Stomach smooth muscle (tissue), 2 donors: ENCODE measurements around the gene EFCAB10.

Experiments used
- H3K27ac ChIP-seq: one replicate; pipeline ENCODE4 v1.7.0; 2013; ENCODE audit warnings: mild to moderate bottlenecking, low read length, inconsistent platforms
- H3K27me3 ChIP-seq, 2 donors: one replicate each; pipeline ENCODE4 v1.7.0; 2013; ENCODE audit warnings: low read length in 2 of 2; ENCODE audit not compliant: insufficient read depth in 2 of 2, control insufficient read depth in 1 of 2
- H3K36me3 ChIP-seq, 2 donors: one replicate each; pipeline ENCODE4 v1.7.0; 2013; ENCODE audit warnings: low read length in 2 of 2; ENCODE audit not compliant: control insufficient read depth in 2 of 2, insufficient read depth in 2 of 2
- H3K4me1 ChIP-seq: one replicate; pipeline ENCODE4 v1.7.0; 2013; ENCODE audit warnings: low read length; ENCODE audit not compliant: control insufficient read depth, insufficient read depth
- H3K4me3 ChIP-seq, 2 donors: one replicate each; pipeline ENCODE4 v1.7.0; 2013; ENCODE audit warnings: low read length in 2 of 2
- H3K9ac ChIP-seq, 2 donors: one replicate each; pipeline ENCODE4 v1.7.0; 2013; ENCODE audit warnings: low read length in 2 of 2, mild to moderate bottlenecking in 1 of 2
- H3K9me3 ChIP-seq, 2 donors: one replicate each; pipeline ENCODE4 v1.7.0; 2013; ENCODE audit warnings: low read length in 2 of 2; ENCODE audit not compliant: control insufficient read depth in 2 of 2
- donor health status: healthy.
- donor health status: Pancreatic carcinoma.

The EFCAB10 gene

GRCh38 chr7:105596866-105597265 lies 15.6 kb upstream of the EFCAB10 start:
- H3K4me1 ChIP-seq, result peaks cover 5% of the 10 kb centered on the region
- H3K9me3 ChIP-seq, result no peaks in the 10 kb centered on the region
- H3K27ac ChIP-seq, result no peak overlapping the region
- H3K36me3 ChIP-seq, result no peaks in the 10 kb centered on the region
- no peak overlapping the region for H3K9ac ChIP-seq
- no peak overlapping the region for H3K4me3 ChIP-seq
- H3K27me3 ChIP-seq, result no peaks in the 10 kb centered on the region

GRCh38 chr7:105594034-105594433 lies 12.7 kb upstream of the EFCAB10 start:
- H3K36me3 ChIP-seq, result no peaks in the 10 kb centered on the region
- H3K27ac ChIP-seq, result no peak overlapping the region
- H3K4me1 ChIP-seq, result peaks cover 4% of the 10 kb centered on the region
- no peak overlapping the region for H3K9ac ChIP-seq
- H3K27me3 ChIP-seq, result no peaks in the 10 kb centered on the region
- no peak overlapping the region for H3K4me3 ChIP-seq
- no peaks in the 10 kb centered on the region for H3K9me3 ChIP-seq

- H3K4me3 ChIP-seq, result no peak overlapping the region
- H3K27ac ChIP-seq, result no peak overlapping the region
- no peaks in the 10 kb centered on the region for H3K9me3 ChIP-seq
- H3K9ac ChIP-seq, result no peak overlapping the region
- H3K4me1 ChIP-seq, result peaks cover 10% of the 10 kb centered on the region
- no peaks in the 10 kb centered on the region for H3K27me3 ChIP-seq
- no peaks in the 10 kb centered on the region for H3K36me3 ChIP-seq
These were observed 10.2 kb upstream of the EFCAB10 start for GRCh38 chr7:105591522-105591921.

- Histone ChIP-seq H3K9me3 (no peaks in the 10 kb centered on the region), H3K4me3 (no peak overlapping the region), H3K27ac (no peak overlapping the region), H3K36me3 (no peaks in the 10 kb centered on the region), H3K9ac (no peak overlapping the region), H3K27me3 (no peaks in the 10 kb centered on the region), H3K4me1 (peaks cover 10% of the 10 kb centered on the region)
These were observed 9.5 kb upstream of the EFCAB10 start for GRCh38 chr7:105590793-105591192.

DNA sequence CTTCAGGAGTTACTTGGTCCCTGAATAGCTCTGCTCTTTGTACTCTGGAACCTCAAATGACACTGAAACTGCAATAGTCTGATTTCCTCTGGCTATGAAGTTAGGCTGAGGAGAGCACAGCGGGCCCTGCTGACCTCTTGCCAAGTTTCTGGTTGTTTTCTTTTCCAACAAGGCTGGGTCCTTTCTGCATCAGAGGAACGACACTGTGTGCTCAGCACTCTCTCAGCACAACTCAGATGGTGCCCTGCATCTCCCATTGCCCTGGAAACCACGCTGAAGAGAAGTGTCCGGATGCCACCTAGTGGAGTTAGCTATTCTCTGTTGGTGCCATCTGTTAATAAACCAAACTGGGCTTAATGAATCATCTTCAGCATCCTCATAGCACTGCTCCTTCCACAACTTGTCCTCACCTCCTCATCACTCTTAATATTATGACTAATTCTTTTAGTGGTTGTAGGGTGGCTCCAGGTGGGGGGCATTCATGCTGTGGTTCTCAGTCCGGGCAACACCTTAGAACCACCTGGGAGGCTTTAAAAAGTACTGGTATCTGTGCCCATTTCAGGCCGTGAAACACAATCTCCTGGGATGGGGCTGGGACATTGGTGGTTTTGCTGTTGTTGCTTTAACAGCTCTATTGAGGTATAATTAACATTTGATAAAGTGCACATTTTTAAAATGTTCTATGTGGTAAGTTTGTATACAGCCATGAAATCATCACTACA lies 8.2 kb upstream of the EFCAB10 start:
- Histone ChIP-seq H3K9me3 (no peaks in the 10 kb centered on the region), H3K9ac (no peak overlapping the region)

DNA sequence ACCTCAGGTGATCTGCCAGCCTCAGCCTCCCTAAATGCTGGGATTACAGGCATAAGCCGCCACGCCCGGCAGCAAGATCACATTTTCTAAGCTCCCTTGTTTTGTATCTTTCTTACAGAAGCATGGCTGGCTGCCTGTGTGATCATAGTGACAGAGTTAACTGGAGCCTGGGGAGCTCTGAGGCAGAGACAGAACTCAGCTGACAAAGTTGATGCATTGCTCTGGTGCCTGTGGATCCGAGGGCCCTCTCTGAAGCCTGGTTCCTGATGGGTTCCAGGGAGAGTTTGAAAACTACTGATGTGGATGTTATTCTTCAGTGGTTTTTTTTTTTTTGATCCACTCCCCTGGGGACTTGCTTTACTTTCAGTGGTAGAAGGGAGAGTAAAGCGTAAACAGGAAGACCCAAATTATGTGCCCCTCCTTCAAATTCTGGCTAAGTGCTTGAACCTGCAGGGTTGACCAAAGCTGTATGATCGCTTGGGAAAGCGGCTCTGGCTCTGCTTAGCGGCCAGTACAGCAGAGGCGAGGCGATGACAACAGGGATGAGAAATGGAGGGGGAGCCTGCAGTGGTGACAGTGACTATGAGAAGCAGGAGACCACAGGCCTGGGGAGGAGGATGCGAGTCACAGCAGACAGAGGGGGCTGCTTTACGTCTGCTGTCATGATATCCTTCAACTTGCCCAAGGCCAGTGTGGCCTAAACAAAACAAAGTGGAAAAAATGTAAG lies 6.8 kb upstream of the EFCAB10 start:
- Histone ChIP-seq H3K27me3 (no peaks in the 10 kb centered on the region), H3K9ac (no peak overlapping the region), H3K9me3 (no peaks in the 10 kb centered on the region), H3K27ac (no peak overlapping the region), H3K4me3 (no peak overlapping the region), H3K4me1 (peaks cover 10% of the 10 kb centered on the region), H3K36me3 (no peaks in the 10 kb centered on the region)

More for the DNA sequence above, 8.2 kb upstream of the EFCAB10 start:
- Histone ChIP-seq H3K4me1 (peaks cover 10% of the 10 kb centered on the region), H3K27ac (no peak overlapping the region), H3K4me3 (no peak overlapping the region), H3K36me3 (no peaks in the 10 kb centered on the region), H3K27me3 (no peaks in the 10 kb centered on the region)

- Histone ChIP-seq H3K9ac (no peak overlapping the region), H3K4me1 (peaks cover 16% of the 10 kb centered on the region), H3K36me3 (no peaks in the 10 kb centered on the region), H3K27me3 (peaks cover 0 to 3% of the 10 kb centered on the region in 2 donors), H3K4me3 (no peak overlapping the region), H3K27ac (no peak overlapping the region), H3K9me3 (no peaks in the 10 kb centered on the region)
These were observed 4.7 kb upstream of the EFCAB10 start for GRCh38 chr7:105585850-105586500.

DNA sequence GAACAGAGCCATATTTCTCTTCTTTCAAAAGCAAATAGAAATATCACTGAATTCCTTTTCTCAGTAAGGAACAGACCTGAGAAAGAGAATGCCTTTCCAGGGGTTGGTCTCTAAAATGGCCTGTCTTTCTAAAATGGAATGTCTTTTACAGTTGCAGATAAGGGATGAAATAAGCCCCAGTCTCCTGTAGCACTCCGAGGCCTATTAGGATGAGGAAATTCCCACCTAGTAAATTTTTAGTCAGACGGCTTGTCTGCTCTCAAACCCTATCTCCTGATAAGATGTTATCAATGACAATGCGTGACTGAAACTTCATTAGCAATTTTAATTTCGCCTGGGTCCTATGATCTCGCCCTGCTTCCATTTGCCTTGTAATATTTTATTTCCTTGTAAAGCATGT lies 2.9 kb upstream of the EFCAB10 start:
- H3K9me3 ChIP-seq, result no peaks in the 10 kb centered on the region
- H3K9ac ChIP-seq, result no peak overlapping the region
- H3K27me3 ChIP-seq, result peaks cover 0 to 3% of the 10 kb centered on the region in 2 donors
- H3K27ac ChIP-seq, result no peak overlapping the region
- H3K4me3 ChIP-seq, result no peak overlapping the region
- H3K36me3 ChIP-seq, result no peaks in the 10 kb centered on the region
- peaks cover 13% of the 10 kb centered on the region for H3K4me1 ChIP-seq

DNA sequence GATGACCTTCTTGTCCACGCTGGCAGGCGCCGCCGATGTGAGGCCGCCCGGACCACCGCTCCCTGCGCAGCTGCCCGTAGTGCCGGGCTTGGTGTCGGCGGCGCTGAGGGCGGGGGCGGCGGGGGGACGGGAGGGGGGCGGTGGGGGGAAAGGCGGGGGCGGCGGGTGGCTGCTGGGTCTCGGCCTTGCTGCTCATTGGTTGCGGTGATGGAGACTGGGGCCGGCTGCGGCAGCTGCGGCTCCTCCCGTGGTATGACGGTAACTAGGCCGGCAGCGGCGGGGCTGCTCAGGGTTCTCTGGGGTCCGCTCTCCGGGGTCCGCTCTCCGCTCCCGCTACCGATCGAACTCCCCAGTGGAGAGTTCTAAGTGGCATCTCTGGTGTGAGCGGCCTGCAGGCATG lies 1.8 kb upstream of the EFCAB10 start:
- Histone ChIP-seq H3K36me3 (no peaks in the 10 kb centered on the region), H3K4me3 (no peak overlapping the region), H3K27me3 (peaks cover 0 to 3% of the 10 kb centered on the region in 2 donors), H3K9ac (no peak overlapping the region), H3K4me1 (peaks cover 8% of the 10 kb centered on the region), H3K27ac (no peak overlapping the region), H3K9me3 (no peaks in the 10 kb centered on the region)

DNA sequence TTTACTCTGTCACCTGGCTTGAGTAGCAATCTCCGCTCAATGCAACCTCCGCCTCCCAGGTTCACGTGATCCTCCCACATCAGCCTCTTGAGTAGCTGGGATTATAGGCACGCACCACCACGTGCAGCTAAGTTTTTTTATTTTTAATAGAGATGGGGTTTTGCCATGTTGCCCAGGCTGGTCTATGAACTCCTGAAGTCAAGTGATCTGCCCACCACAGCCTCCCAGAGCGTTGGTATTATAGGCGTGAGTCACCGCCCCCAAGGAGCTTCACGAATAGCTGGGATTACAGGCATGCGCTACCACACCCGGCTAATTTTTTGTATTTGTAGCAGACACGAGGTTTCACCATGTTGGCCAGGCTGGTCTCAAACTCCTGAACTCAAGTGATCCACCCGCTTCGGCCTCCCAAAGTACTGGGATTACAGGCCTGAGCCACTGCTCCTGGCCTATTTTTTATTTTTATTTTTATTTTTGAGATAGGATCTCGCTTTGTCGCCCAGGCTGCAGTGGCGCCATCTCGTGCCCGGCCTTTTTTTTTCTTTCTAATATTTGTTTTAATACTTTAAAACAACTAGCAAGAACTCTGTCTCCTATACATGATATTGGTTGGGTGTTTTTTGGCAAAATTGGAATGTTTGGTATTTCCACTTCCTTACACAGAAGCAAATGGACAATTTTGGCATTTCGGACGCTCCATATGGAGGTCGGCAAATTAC lies 1.1 kb downstream of the EFCAB10 start:
- Histone ChIP-seq H3K9ac (no peak overlapping the region), H3K27ac (no peak overlapping the region), H3K36me3 (no peaks in the 10 kb centered on the region), H3K4me3 (no peak overlapping the region), H3K9me3 (no peaks in the 10 kb centered on the region), H3K27me3 (peaks cover 0 to 3% of the 10 kb centered on the region in 2 donors), H3K4me1 (peaks cover 7% of the 10 kb centered on the region)
